Neural progenitor cell (in vitro differentiated cells): ENCODE measurements around the gene IQSEC3. TPM values are rescaled to one million over a fixed set of nuclear protein-coding genes. Genes with fewer than 3 reads are reported as not detected.
"Not testable (repeated sequence)": the region's sequence is repeated elsewhere in the genome, so short reads cannot be mapped to it uniquely, and the experiment has no call there.

Source experiments
- DNase-seq: peaks from one replicate; pipeline ENCODE4 v3.0.0-alpha.2; 2016; ENCODE audit warnings: low spot score
- H2AFZ ChIP-seq: fragments of 200-600 bp; sonication (generic); replicated peaks from 2 replicates; pipeline ENCODE4 v1.6.1; 2016; ENCODE audit warnings: antibody characterized with exemption
- H3F3A ChIP-seq: fragments of 200-600 bp; sonication (generic); 2 replicates; pipeline ENCODE4 v1.6.1; 2016; ENCODE audit warnings: antibody characterized with exemption, low read depth
- H3K27ac ChIP-seq: fragments of 200-600 bp; sonication (generic); 2 replicates; pipeline ENCODE4 v1.5.1; 2016; ENCODE audit warnings: mild to moderate bottlenecking
- H3K27me3 ChIP-seq: fragments of 200-600 bp; sonication (generic); 2 replicates; pipeline ENCODE4 v1.6.1; 2016; ENCODE audit warnings: mild to moderate bottlenecking, moderate library complexity
- H3K36me3 ChIP-seq: fragments of 200-600 bp; sonication (generic); 2 replicates; pipeline ENCODE4 v1.5.1; 2016
- H3K4me1 ChIP-seq: fragments of 200-600 bp; sonication (generic); 2 replicates; pipeline ENCODE4 v1.6.1; 2016; ENCODE audit warnings: mixed run types
- H3K4me2 ChIP-seq: fragments of 200-600 bp; sonication (generic); 2 replicates; pipeline ENCODE4 v1.6.1; 2016
- H3K4me3 ChIP-seq: fragments of 200-600 bp; sonication (generic); 2 replicates; pipeline ENCODE4 v1.5.1; 2016
- H3K79me2 ChIP-seq: fragments of 200-600 bp; sonication (generic); 2 replicates; pipeline ENCODE4 v1.6.1; 2016; ENCODE audit warnings: low read depth
- H3K9ac ChIP-seq: fragments of 200-600 bp; sonication (generic); 2 replicates; pipeline ENCODE4 v1.6.1; 2016
- H3K9me3 ChIP-seq: fragments of 200-600 bp; sonication (generic); 2 replicates; pipeline ENCODE4 v1.5.1; 2016; ENCODE audit warnings: low read depth
- H4K20me1 ChIP-seq: fragments of 200-600 bp; sonication (generic); 2 replicates; pipeline ENCODE4 v1.6.1; 2016; ENCODE audit warnings: low read depth
- H3K27ac Mint-ChIP-seq: 3 replicates; pipeline ENCODE4 v1.8.0; 2021; ENCODE audit warnings: mixed read lengths
- H3K27me3 Mint-ChIP-seq: 2 replicates; pipeline ENCODE4 v1.8.0; 2022; ENCODE audit warnings: low read depth, mild to moderate bottlenecking, inconsistent platforms, moderate library complexity, mixed read lengths; ENCODE audit not compliant: insufficient read depth
- H3K36me3 Mint-ChIP-seq: 3 replicates; pipeline ENCODE4 v1.8.0; 2021; ENCODE audit warnings: mixed read lengths
- H3K4me1 Mint-ChIP-seq: 3 replicates; pipeline ENCODE4 v1.8.0; 2021; ENCODE audit warnings: mixed read lengths
- H3K4me3 Mint-ChIP-seq: 3 replicates; pipeline ENCODE4 v1.8.0; 2021; ENCODE audit warnings: mild to moderate bottlenecking, moderate library complexity, mixed read lengths
- H3K9me3 Mint-ChIP-seq: 3 replicates; pipeline ENCODE4 v1.8.0; 2020; ENCODE audit warnings: mixed read lengths
- total RNA-seq: library from RNA; depleted of rRNA; stranded (reverse); fragments of >200 nt; gene quantifications from 2 replicates; pipeline ENCODE4 v1.2.3, GENCODE V29; 2015; ENCODE audit warnings: low replicate concordance

Gene IQSEC3
- total RNA-seq, 1 donor from 2014 or later = 0.09 TPM

GRCh38 chr12:39555-40265 lies 26.9 kb upstream of the IQSEC3 start:
- not testable (repeated sequence) for H3K36me3 Mint-ChIP-seq

GRCh38 chr12:44352-44751 lies 22.2 kb upstream of the IQSEC3 start:
- not testable (repeated sequence) for H3K9me3 ChIP-seq, H3K27ac Mint-ChIP-seq, H3K4me3 ChIP-seq, H3K9ac ChIP-seq, H3K4me1 ChIP-seq, H3K79me2 ChIP-seq, H3K9me3 Mint-ChIP-seq, H2AFZ ChIP-seq, H3K4me2 ChIP-seq, H3K27me3 Mint-ChIP-seq, H3F3A ChIP-seq, H4K20me1 ChIP-seq, H3K36me3 Mint-ChIP-seq, H3K27me3 ChIP-seq, H3K4me1 Mint-ChIP-seq, H3K27ac ChIP-seq, H3K4me3 Mint-ChIP-seq, DNase-seq, H3K36me3 ChIP-seq

More at GRCh38 chr12:39555-40265, 26.9 kb upstream of the IQSEC3 start:
- not testable (repeated sequence) for H3K4me3 ChIP-seq, H4K20me1 ChIP-seq, H2AFZ ChIP-seq, H3K27me3 ChIP-seq, H3K9me3 Mint-ChIP-seq, H3K27me3 Mint-ChIP-seq, H3K4me3 Mint-ChIP-seq, H3K4me1 Mint-ChIP-seq, H3K27ac ChIP-seq, H3K4me2 ChIP-seq, H3K27ac Mint-ChIP-seq, H3K36me3 ChIP-seq, H3K4me1 ChIP-seq, H3K9me3 ChIP-seq, H3K79me2 ChIP-seq, H3F3A ChIP-seq, DNase-seq, H3K9ac ChIP-seq

DNA sequence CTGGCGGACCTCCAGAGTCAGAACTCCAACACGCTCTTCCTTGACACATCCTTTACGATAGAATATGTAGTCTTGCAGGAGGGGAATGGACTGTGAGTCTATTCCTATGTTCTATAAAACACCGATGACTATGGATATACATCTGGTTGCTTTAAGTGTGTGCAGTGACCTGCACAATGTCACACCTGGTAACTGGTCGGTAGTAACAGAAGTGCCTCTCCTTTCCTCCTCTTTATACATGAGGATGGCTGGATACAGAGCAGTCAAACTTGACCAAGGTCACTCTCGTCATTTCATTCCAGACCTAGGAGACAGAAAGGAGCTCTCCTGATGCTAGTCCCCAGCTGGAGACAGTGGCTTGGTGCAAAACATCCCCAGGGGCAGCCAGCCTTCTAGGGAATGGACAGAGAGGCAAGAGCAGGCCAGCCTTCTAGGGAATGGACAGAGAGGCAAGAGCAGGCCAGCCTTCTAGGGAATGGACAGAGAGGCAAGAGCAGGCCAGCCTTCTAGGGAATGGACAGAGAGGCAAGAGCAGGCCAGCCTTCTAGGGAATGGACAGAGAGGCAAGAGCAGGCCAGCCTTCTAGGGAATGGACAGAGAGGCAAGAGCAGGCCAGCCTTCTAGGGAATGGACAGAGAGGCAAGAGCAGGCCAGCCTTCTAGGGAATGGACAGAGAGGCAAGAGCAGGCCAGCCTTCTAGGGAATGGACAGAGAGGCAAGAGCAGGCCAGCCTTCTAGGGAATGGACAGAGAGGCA lies 21.2 kb upstream of the IQSEC3 start:
- not testable (repeated sequence) for H2AFZ ChIP-seq, H3K36me3 Mint-ChIP-seq, H3K27me3 Mint-ChIP-seq, H4K20me1 ChIP-seq, H3K9me3 Mint-ChIP-seq, H3K79me2 ChIP-seq, H3K4me1 ChIP-seq, H3K27ac ChIP-seq, H3F3A ChIP-seq, H3K36me3 ChIP-seq, H3K4me2 ChIP-seq, H3K4me3 ChIP-seq, H3K27me3 ChIP-seq, H3K9ac ChIP-seq, H3K27ac Mint-ChIP-seq, H3K4me3 Mint-ChIP-seq, H3K9me3 ChIP-seq, H3K4me1 Mint-ChIP-seq, DNase-seq

DNA sequence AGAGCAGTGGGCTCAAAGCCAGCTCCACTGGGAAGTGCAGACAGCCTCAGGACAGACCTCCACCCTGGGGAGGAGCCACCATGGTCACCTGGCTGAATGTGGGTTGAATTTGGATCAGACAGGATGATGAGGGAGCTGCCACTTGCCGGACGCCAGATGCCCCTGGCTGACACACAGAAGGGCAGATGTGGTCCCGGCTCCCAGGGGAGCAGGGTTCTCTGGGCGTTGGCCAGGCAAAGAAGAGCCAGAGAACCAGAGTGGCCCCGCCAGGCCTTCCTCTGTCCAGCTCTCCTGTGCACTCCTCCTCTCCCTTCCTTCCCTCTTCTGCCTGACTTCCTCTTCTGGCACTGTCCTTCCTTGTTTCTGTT lies 20.6 kb upstream of the IQSEC3 start:
- not testable (repeated sequence) for H3K4me1 ChIP-seq, H4K20me1 ChIP-seq, H3K9me3 ChIP-seq, H3K9me3 Mint-ChIP-seq, H3K4me3 ChIP-seq, H3F3A ChIP-seq, H2AFZ ChIP-seq, H3K4me1 Mint-ChIP-seq, H3K79me2 ChIP-seq, H3K27me3 ChIP-seq, H3K4me3 Mint-ChIP-seq, H3K36me3 Mint-ChIP-seq, H3K27ac Mint-ChIP-seq, H3K36me3 ChIP-seq, DNase-seq, H3K9ac ChIP-seq, H3K27ac ChIP-seq, H3K27me3 Mint-ChIP-seq, H3K4me2 ChIP-seq

DNA sequence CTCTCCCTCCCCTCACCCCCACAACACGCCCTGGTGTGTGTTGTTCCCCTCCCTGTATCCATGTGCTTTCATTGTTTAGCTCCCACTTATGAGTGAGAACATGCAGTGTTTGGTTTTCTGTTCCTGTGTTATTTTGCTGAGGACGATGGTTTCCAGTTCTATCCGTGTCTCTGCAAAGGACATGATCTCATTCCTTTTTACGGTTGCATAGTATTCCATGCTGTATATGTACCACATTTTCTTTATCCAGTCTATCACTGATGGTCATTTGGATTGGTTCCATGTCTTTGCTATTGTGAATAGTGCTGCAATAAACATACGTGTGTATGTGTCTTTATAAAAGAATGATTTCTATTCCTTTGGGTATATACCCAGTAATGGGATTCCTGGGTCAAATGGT lies 20.0 kb upstream of the IQSEC3 start:
- not testable (repeated sequence) for H3K4me3 ChIP-seq, H3K27me3 ChIP-seq, H3K27ac Mint-ChIP-seq, H4K20me1 ChIP-seq, H3F3A ChIP-seq, H3K27me3 Mint-ChIP-seq, H3K9me3 Mint-ChIP-seq, H3K9ac ChIP-seq, H3K4me2 ChIP-seq, H3K79me2 ChIP-seq, DNase-seq, H3K36me3 ChIP-seq, H3K4me1 Mint-ChIP-seq, H3K9me3 ChIP-seq, H3K27ac ChIP-seq, H3K4me1 ChIP-seq, H3K4me3 Mint-ChIP-seq, H3K36me3 Mint-ChIP-seq, H2AFZ ChIP-seq

DNA sequence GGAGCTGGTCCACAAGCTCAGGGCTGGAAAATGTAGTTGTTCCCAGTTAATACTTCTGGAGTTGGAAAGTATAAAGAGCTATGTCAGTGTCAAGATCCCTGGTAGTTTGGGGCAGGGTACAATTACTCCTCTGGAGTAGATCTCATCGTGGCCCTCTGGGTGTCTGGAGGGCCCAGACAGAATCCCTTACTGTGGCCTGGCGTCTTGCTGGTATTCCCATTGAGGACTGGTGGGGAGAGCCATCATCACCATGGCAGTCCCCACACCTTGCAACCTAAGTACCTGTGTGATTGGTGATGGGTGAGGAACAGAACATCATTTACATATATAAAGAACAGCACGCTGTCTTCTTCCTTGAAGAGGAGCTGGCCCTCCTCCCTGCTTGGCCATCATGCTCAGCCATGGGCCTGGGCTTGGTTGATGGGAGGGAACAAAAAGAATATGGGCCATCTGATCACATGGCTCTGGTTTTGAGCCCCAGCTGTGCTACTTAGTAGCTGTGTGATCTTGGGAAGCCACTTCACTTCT lies 18.8 kb upstream of the IQSEC3 start:
- H3K27me3 ChIP-seq, DNase-seq, H2AFZ ChIP-seq, H3K27ac ChIP-seq, H3K4me3 Mint-ChIP-seq, H3K36me3 Mint-ChIP-seq, H3K9me3 ChIP-seq, H3K27ac Mint-ChIP-seq, H3K9me3 Mint-ChIP-seq, H3K9ac ChIP-seq, H4K20me1 ChIP-seq, H3K4me2 ChIP-seq, H3K27me3 Mint-ChIP-seq, H3K4me1 ChIP-seq, H3K4me1 Mint-ChIP-seq, H3K79me2 ChIP-seq, H3K36me3 ChIP-seq, H3F3A ChIP-seq, H3K4me3 ChIP-seq: not testable (repeated sequence)

DNA sequence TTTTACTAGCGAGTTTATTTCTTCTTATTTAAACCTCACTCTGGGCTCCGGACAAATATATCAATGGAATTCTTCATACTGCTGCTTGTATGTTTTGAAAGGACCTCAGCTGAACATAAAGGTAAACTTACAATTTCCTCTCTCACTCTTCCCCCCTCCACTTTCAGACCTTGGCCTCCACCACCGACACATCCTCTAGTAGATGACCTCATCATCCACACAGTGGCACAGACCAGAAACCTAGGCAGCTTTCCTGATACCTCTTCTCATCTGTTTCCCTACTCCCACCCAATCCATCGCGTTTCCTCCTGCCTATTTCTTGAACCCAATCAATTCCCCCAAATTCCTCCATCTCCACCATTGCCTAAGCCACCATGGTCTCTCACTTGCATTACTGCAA lies 17.4 kb upstream of the IQSEC3 start:
- not testable (repeated sequence) for H3K36me3 Mint-ChIP-seq, H3K9ac ChIP-seq, H3K9me3 ChIP-seq, H3K4me1 ChIP-seq, H3K27ac ChIP-seq, H4K20me1 ChIP-seq, H3K27ac Mint-ChIP-seq, H3F3A ChIP-seq, H3K9me3 Mint-ChIP-seq, H3K4me3 Mint-ChIP-seq, DNase-seq, H2AFZ ChIP-seq, H3K4me1 Mint-ChIP-seq, H3K4me3 ChIP-seq, H3K4me2 ChIP-seq, H3K27me3 ChIP-seq, H3K79me2 ChIP-seq, H3K36me3 ChIP-seq
- peaks cover 12% of the 10 kb centered on the region for H3K27me3 Mint-ChIP-seq

DNA sequence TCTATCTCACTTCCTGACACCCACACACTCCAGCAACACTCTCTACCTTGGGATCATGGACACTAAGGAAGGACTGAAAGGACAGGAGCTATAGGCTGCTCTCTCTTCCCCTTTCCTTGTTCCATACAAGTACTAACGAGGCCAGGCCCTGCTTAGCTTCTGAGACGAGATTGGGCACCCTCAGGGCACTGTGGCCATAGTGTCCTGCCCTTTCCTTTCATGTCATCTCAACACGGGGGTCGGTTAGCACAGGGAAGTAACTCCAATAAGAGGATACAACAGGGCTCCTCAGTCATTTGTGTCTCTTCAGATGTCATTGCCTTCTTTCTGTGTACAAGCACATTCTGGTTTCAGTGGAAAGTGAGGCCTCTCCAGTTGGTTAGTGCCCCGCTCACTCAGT lies 15.5 kb upstream of the IQSEC3 start:
- H4K20me1 ChIP-seq, DNase-seq, H3K4me3 ChIP-seq, H3K36me3 ChIP-seq, H2AFZ ChIP-seq, H3F3A ChIP-seq, H3K36me3 Mint-ChIP-seq, H3K9me3 Mint-ChIP-seq, H3K27ac Mint-ChIP-seq, H3K27ac ChIP-seq, H3K4me3 Mint-ChIP-seq, H3K4me1 ChIP-seq, H3K9me3 ChIP-seq, H3K9ac ChIP-seq, H3K4me2 ChIP-seq, H3K79me2 ChIP-seq, H3K27me3 ChIP-seq, H3K4me1 Mint-ChIP-seq: not testable (repeated sequence)
- peaks cover 17% of the 10 kb centered on the region for H3K27me3 Mint-ChIP-seq
